ENCODE measurements around the gene RSPO1.

The RSPO1 gene

DNA sequence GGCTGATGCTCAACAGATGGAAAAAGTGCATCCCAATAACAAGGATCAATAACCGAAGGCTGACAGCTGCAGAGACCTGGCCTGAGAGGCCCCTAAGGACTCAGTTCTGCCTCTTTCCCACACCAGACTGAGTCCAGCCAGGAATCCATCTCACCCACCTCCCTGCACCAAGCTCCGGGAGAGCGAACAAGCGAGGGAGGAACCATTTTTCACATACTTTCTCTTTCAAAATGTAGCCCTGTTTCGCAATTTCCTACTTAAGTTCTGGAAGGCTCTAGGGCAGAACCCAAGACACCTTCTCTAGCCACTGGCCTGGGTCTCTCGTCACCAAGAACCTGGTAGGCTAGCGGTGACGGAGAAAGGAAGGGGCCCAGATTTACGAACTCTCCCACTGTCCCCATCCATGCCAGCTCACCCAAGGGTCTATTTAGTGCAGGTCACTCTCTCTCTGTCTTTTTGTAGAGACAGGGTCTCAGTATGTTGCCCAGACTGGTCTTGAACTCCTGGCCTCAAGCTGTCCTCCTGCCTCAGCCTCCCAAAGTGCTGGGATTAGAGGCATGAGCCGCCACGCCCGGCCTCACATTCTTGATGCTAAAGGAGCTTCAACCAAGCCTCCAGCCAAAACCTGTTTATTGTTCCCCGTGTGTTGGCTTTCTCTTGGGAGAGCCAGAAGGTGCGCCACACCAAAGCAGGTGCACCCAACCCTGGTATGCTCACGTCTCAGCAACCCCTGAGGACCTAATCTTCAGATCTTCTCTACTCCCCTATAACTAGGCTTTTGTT lies 28.0 kb downstream of the RSPO1 start:
- TF ChIP-seq SIN3A (IDR thresholded peaks at IDR 0.05; ENCODE audit: borderline replicate concordance, insufficient read depth, low read length) (no peak), TAF1 (IDR thresholded peaks at IDR 0.05; ENCODE audit: borderline replicate concordance, insufficient read depth, low read length) (no peak), FOXP2 (optimal IDR thresholded peaks at IDR 0.05; ENCODE audit: borderline replicate concordance, extremely low read depth, extremely low read length, insufficient read depth) (no peak), POLR2AphosphoS5 (IDR thresholded peaks at IDR 0.05; ENCODE audit: low read depth, low read length) (no peak)
- TF ChIP-seq, protein P1, sequence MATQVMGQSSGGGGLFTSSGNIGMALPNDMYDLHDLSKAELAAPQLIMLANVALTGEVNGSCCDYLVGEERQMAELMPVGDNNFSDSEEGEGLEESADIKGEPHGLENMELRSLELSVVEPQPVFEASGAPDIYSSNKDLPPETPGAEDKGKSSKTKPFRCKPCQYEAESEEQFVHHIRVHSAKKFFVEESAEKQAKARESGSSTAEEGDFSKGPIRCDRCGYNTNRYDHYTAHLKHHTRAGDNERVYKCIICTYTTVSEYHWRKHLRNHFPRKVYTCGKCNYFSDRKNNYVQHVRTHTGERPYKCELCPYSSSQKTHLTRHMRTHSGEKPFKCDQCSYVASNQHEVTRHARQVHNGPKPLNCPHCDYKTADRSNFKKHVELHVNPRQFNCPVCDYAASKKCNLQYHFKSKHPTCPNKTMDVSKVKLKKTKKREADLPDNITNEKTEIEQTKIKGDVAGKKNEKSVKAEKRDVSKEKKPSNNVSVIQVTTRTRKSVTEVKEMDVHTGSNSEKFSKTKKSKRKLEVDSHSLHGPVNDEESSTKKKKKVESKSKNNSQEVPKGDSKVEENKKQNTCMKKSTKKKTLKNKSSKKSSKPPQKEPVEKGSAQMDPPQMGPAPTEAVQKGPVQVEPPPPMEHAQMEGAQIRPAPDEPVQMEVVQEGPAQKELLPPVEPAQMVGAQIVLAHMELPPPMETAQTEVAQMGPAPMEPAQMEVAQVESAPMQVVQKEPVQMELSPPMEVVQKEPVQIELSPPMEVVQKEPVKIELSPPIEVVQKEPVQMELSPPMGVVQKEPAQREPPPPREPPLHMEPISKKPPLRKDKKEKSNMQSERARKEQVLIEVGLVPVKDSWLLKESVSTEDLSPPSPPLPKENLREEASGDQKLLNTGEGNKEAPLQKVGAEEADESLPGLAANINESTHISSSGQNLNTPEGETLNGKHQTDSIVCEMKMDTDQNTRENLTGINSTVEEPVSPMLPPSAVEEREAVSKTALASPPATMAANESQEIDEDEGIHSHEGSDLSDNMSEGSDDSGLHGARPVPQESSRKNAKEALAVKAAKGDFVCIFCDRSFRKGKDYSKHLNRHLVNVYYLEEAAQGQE (IDR thresholded peaks at IDR 0.05; ENCODE audit: insufficient read depth in 1 of 2, low read depth in 2 of 2, low read length in 2 of 2), result no peak

GRCh38 chr1:37605806-37606474 lies 28.8 kb downstream of the RSPO1 start:
- no peak for TF ChIP-seq FOXP2 (optimal IDR thresholded peaks at IDR 0.05; ENCODE audit: borderline replicate concordance, extremely low read depth, extremely low read length, insufficient read depth)
- no peak for TF ChIP-seq POLR2AphosphoS5 (IDR thresholded peaks at IDR 0.05; ENCODE audit: low read depth, low read length)
- TF ChIP-seq, protein P1 (IDR thresholded peaks at IDR 0.05; ENCODE audit: insufficient read depth in 1 of 2, low read depth in 2 of 2, low read length in 2 of 2), result no peak
- no peak for TF ChIP-seq SIN3A (IDR thresholded peaks at IDR 0.05; ENCODE audit: borderline replicate concordance, insufficient read depth, low read length)
- TF ChIP-seq TAF1 (IDR thresholded peaks at IDR 0.05; ENCODE audit: borderline replicate concordance, insufficient read depth, low read length), result no peak

DNA sequence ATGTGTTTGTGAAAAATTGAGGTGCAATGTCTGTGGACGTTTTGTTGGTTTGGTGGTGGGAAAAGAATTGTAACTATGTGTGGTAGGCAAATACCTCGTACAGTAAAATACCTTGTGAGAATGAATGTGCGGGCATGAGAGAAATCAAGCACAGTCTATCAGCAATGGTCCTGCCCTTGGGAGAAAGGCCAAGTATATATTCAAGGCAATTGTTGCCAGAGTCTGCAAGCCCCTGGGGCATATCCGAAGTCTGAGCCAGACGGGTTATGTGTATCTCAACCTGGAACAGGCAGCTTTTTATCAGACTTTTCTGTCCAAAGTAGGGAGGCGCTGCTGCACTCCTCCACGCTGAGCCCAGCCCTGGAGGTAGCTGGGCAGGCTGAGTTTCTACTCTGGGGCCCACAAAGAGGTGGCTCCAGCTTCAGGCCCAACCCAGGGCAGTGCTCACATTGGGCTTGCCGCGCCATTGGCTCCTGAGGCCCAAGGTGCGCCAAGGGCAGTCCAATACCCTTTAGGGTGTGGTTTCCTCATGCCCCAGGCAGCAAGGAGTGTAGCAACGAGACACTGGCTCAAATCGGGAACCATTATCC lies 29.5 kb downstream of the RSPO1 start:
- TF ChIP-seq FOXP2 (optimal IDR thresholded peaks at IDR 0.05; ENCODE audit: borderline replicate concordance, extremely low read depth, extremely low read length, insufficient read depth), result no peak
- TF ChIP-seq TAF1 (IDR thresholded peaks at IDR 0.05; ENCODE audit: borderline replicate concordance, insufficient read depth, low read length), result no peak
- TF ChIP-seq POLR2AphosphoS5 (IDR thresholded peaks at IDR 0.05; ENCODE audit: low read depth, low read length), result no peak
- TF ChIP-seq, protein P1 (IDR thresholded peaks at IDR 0.05; ENCODE audit: insufficient read depth in 1 of 2, low read depth in 2 of 2, low read length in 2 of 2), result no peak
- no peak for TF ChIP-seq SIN3A (IDR thresholded peaks at IDR 0.05; ENCODE audit: borderline replicate concordance, insufficient read depth, low read length)

DNA sequence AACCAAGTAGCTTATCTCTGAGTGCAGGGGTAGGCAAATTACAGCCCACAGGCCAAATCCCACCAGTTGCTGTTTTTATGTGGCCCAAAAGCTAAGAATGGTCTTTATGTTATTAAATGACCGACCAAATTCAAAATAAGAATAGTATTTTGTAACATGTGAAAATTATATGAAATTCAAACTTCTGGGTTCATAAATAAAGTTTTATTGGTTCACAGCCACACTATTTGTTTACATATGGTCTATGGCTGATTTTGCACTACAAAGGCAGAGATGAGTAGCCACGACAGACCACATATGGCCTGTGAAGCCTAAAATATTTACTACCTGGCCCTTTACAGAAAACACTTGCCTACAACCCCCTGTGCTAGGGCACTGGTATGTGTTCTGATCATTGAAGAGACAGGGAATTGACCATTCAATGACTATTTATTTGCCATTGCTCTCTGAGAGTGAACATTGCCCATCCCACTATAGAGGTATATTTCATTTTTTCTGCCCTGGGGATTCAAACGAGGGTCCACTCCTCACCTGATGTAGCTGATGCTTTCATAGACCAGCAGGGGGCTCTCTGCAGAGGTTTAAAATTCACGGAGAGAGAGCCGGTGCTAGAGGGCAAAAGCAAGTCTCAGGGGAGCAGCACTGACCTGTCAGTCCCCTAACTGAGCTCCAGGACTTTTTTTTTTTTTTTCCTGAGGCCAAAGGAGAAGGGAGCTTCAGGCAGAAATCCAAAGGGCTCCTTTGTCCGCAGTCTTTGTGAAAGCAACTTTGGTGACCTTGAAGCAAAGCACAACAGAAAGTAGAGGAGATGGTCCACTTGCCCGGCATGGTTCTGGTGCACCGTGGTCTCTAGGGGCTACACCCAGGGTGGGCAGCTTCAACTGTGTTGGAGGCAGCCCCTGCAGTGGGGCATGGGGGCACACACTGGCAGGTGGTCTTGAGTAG lies 31.7 kb downstream of the RSPO1 start:
- TF ChIP-seq FOXP2 (optimal IDR thresholded peaks at IDR 0.05; ENCODE audit: borderline replicate concordance, extremely low read depth, extremely low read length, insufficient read depth), result no peak
- no peak for TF ChIP-seq SIN3A (IDR thresholded peaks at IDR 0.05; ENCODE audit: borderline replicate concordance, insufficient read depth, low read length)
- TF ChIP-seq TAF1 (IDR thresholded peaks at IDR 0.05; ENCODE audit: borderline replicate concordance, insufficient read depth, low read length), result no peak
- TF ChIP-seq POLR2AphosphoS5 (IDR thresholded peaks at IDR 0.05; ENCODE audit: low read depth, low read length), result no peak
- TF ChIP-seq, protein P1 (IDR thresholded peaks at IDR 0.05; ENCODE audit: insufficient read depth in 1 of 2, low read depth in 2 of 2, low read length in 2 of 2), result no peak
